ENCODE results near the gene SNRK. TPM values are rescaled to one million over a fixed set of nuclear protein-coding genes. Genes with fewer than 3 reads are reported as not detected.

SNRK gene
- total and polyA plus RNA-seq, 7 donors: 10.2 to 47.9 (median 35.1) TPM

GRCh38 chr3:43319794-43320193, 33.5 kb downstream of the SNRK start:
- no peak overlapping the region for H3K27ac ChIP-seq
- DNase-seq: no peak

GRCh38 chr3:43320288-43320687, 33.9 kb downstream of the SNRK start:
- DNase-seq: no peak
- no peak overlapping the region for H3K27ac ChIP-seq
- H3K36me3 ChIP-seq: no peaks in the 10 kb centered on the region
- H3K27me3 ChIP-seq: no peaks in the 10 kb centered on the region
- H3K4me1 ChIP-seq: peaks cover 0 to 56% (median 30%) of the 10 kb centered on the region in 4 donors
- TF ChIP-seq CTCF (IDR thresholded peaks at IDR 0.05) (no peak), POLR2AphosphoS5 (IDR thresholded peaks at IDR 0.05) (no peak), POLR2A (IDR thresholded peaks at IDR 0.05) (no peak), EP300 (IDR thresholded peaks at IDR 0.05) (no peak)
- H3K4me3 ChIP-seq: no peak overlapping the region
- WGBS, 2 donors: 91 to 94% methylated on average over 5 of the region's 5 CpGs
- H3K9me3 ChIP-seq: no peaks in the 10 kb centered on the region
- intact Hi-C loops (cut with DNase I): no loop called here

More at GRCh38 chr3:43319794-43320193, 33.5 kb downstream of the SNRK start:
- Histone ChIP-seq H3K27me3 (no peaks in the 10 kb centered on the region), H3K4me3 (no peak overlapping the region), H3K9me3 (no peaks in the 10 kb centered on the region), H3K36me3 (no peaks in the 10 kb centered on the region), H3K4me1 (peaks cover 0 to 56% (median 25%) of the 10 kb centered on the region in 4 donors)
- 85 to 88% methylated on average over 3 of the region's 3 CpGs for WGBS, 2 donors
- TF ChIP-seq EP300 (IDR thresholded peaks at IDR 0.05) (no peak), POLR2AphosphoS5 (IDR thresholded peaks at IDR 0.05) (no peak), POLR2A (IDR thresholded peaks at IDR 0.05) (no peak), CTCF (IDR thresholded peaks at IDR 0.05) (no peak)
- intact Hi-C loops (cut with DNase I): no loop called here

GRCh38 chr3:43323541-43323940, 37.2 kb downstream of the SNRK start:
- Histone ChIP-seq H3K4me3 (no peak overlapping the region), H3K27me3 (no peaks in the 10 kb centered on the region), H3K9me3 (no peaks in the 10 kb centered on the region), H3K4me1 (peaks cover 0 to 64% (median 44%) of the 10 kb centered on the region in 4 donors), H3K36me3 (no peaks in the 10 kb centered on the region), H3K27ac (no peak overlapping the region)
- DNase-seq: no peak
- no peak for TF ChIP-seq CTCF (IDR thresholded peaks at IDR 0.05)
- no peak for TF ChIP-seq POLR2AphosphoS5 (IDR thresholded peaks at IDR 0.05)
- no peak for TF ChIP-seq EP300 (IDR thresholded peaks at IDR 0.05)
- TF ChIP-seq POLR2A (IDR thresholded peaks at IDR 0.05): no peak
- 98 to 99% methylated on average over 1 of the region's 1 CpG for WGBS, 2 donors
- intact Hi-C loops (cut with DNase I): no loop called here

GRCh38 chr3:43326891-43327581, 40.7 kb downstream of the SNRK start:
- H3K27ac ChIP-seq: peak overlapping the region; percentile 35 to 69 (median 53)
- intact Hi-C loops (cut with DNase I): loop anchor here (5.0 kb wide), 1 partner anchor 40 kb away; the partner anchor contains the start of gene SNRK
- no peaks in the 10 kb centered on the region for H3K27me3 ChIP-seq
- no peak for DNase-seq
- no peaks in the 10 kb centered on the region for H3K9me3 ChIP-seq
- no peaks in the 10 kb centered on the region for H3K36me3 ChIP-seq
- TF ChIP-seq POLR2AphosphoS5 (IDR thresholded peaks at IDR 0.05): peak in 2 of 4 donors; percentile 13 to 64
- TF ChIP-seq CTCF (IDR thresholded peaks at IDR 0.05): no peak
- TF ChIP-seq EP300 (IDR thresholded peaks at IDR 0.05): peak in 1 of 4 donors; percentile 26
- no peak for TF ChIP-seq POLR2A (IDR thresholded peaks at IDR 0.05)
- whole genome bisulfite sequencing, 2 donors: 55 to 76% methylated on average over 3 of the region's 3 CpGs
- peaks cover 0 to 54% (median 42%) of the 10 kb centered on the region in 4 donors for H3K4me1 ChIP-seq
- H3K4me3 ChIP-seq: no peak overlapping the region
